CD4-positive, alpha-beta T cell (primary cell): Measurements from ENCODE around the gene VILL. TPM values are rescaled to one million over a fixed set of nuclear protein-coding genes. Genes with fewer than 3 reads are reported as not detected.
A peak's percentile ranks its signal among the peaks of the same experiment; 100 is the strongest.

Experiments used
- ATAC-seq: fragments of 200-7000 bp; cut with Tn5 transposase; one replicate; pipeline ENCODE4 v1.10.0; 2022; ENCODE audit warnings: mild to moderate bottlenecking; ENCODE audit not compliant: poor library complexity
- CTCF ChIA-PET: fragments of 350-600 bp; sonication (Branson Sonifier 250); formaldehyde crosslinking; loops from one replicate; lab custom pipeline; 2021; ENCODE audit warnings: antibody characterized with exemption, inconsistent platforms; lab: Charles Lee
- POLR2A ChIA-PET: fragments of 350-600 bp; sonication (Branson Sonifier 250); formaldehyde crosslinking; loops from one replicate; lab custom pipeline; 2021; ENCODE audit warnings: antibody characterized with exemption, inconsistent platforms; lab: Charles Lee
- DNase-seq, 14 experiments: peaks; one replicate each; pipeline ENCODE4 v3.0.0-alpha.2; 2013 to 2020; ENCODE audit warnings: mixed read lengths in 2 of 14
- H3K27ac ChIP-seq, 2 donors: one replicate each; pipeline versions ENCODE4 v1.5.1 to v1.7.0; 2013; ENCODE audit warnings: low read length in 2 of 2, low read depth in 1 of 2, mild to moderate bottlenecking in 1 of 2
- H3K27me3 ChIP-seq, 2 experiments: 1 replicate in 1 of 2; 2 replicates in 1 of 2; pipeline versions ENCODE4 v1.6.1 to v1.7.0; 2013; ENCODE audit warnings: low read length in 2 of 2, control low read depth in 1 of 2, mild to moderate bottlenecking in 1 of 2, moderate library complexity in 1 of 2; ENCODE audit not compliant: insufficient read depth in 2 of 2, control insufficient read depth in 1 of 2
- H3K36me3 ChIP-seq: one replicate; pipeline ENCODE4 v1.6.1; 2013; ENCODE audit warnings: low read length, control low read depth; ENCODE audit not compliant: insufficient read depth
- H3K4me1 ChIP-seq: one replicate; pipeline ENCODE4 v1.6.1; 2013; ENCODE audit warnings: low read length, control low read depth; ENCODE audit not compliant: insufficient read depth
- H3K4me3 ChIP-seq: one replicate; pipeline ENCODE4 v1.5.1; 2013; ENCODE audit warnings: mild to moderate bottlenecking, low read length, moderate library complexity
- H3K9me3 ChIP-seq, 2 experiments: 1 replicate in 1 of 2; 2 replicates in 1 of 2; pipeline versions ENCODE4 v1.6.1 to v1.7.0; 2013; ENCODE audit warnings: low read length in 2 of 2, mild to moderate bottlenecking in 2 of 2, control low read depth in 1 of 2, moderate library complexity in 1 of 2; ENCODE audit not compliant: control insufficient read depth in 1 of 2, insufficient read depth in 1 of 2
- H3K27ac Mint-ChIP-seq: one replicate; pipeline ENCODE4 v1.8.0; 2020; ENCODE audit warnings: mixed read lengths
- H3K27me3 Mint-ChIP-seq: one replicate; pipeline ENCODE4 v1.8.0; 2021; ENCODE audit warnings: mixed read lengths
- H3K36me3 Mint-ChIP-seq: one replicate; pipeline ENCODE4 v1.8.0; 2021; ENCODE audit warnings: low read depth, mixed read lengths
- H3K4me1 Mint-ChIP-seq: one replicate; pipeline ENCODE4 v1.8.0; 2021; ENCODE audit warnings: low read depth, mixed read lengths
- H3K4me3 Mint-ChIP-seq: one replicate; pipeline ENCODE4 v1.8.0; 2020; ENCODE audit warnings: mild to moderate bottlenecking, mixed read lengths
- H3K9me3 Mint-ChIP-seq: one replicate; pipeline ENCODE4 v1.8.0; 2020; ENCODE audit warnings: mixed read lengths
- CTCF ChIP-seq: fragments of 200-600 bp; IDR thresholded peaks from one replicate; pipeline ENCODE4 v1.8.0; 2022; ENCODE audit warnings: antibody characterized with exemption, mild to moderate bottlenecking
- intact Hi-C, 2 experiments: fragments of 100-400 bp; cut with DNase I in 1 of 2; cut with micrococcal nuclease in 1 of 2; formaldehyde crosslinking; loops; one replicate each; pipeline versions ENCODE4 v1.15.1 to v1.9.0; 2023 to 2025; cut with DNase I, micrococcal nuclease
- total RNA-seq, 174 experiments: library from RNA in 2 of 174; stranded (reverse) in 2 of 174; gene quantifications; one replicate each; pipeline ENCODE4 v1.2.3 and lab custom pipeline; 2021 to 2026

Gene VILL
- total RNA-seq, 2 experiments from 2014 or later = 23.2 to 24.4 TPM

GRCh38 chr3:38019658-38020341 is 29.2 kb downstream of the VILL start:
- H3K4me1 ChIP-seq = peaks cover 30% of the 10 kb centered on the region
- no peak overlapping the region for H3K4me3 ChIP-seq
- peaks cover 7 to 23% of the 10 kb centered on the region in 2 experiments for H3K9me3 ChIP-seq
- Mint-ChIP-seq H3K9me3 (no peaks in the 10 kb centered on the region), H3K27me3 (no peaks in the 10 kb centered on the region), H3K4me3 (no peak overlapping the region), H3K36me3 (peaks cover 61% of the 10 kb centered on the region), H3K4me1 (peaks cover 30% of the 10 kb centered on the region), H3K27ac (peak overlapping the region; percentile 89)
- no peak overlapping the region for H3K27ac ChIP-seq
- no peaks in the 10 kb centered on the region for H3K27me3 ChIP-seq
- ATAC-seq = no peak
- intact Hi-C loops = no loop called here
- ChIA-PET CTCF (no interaction called here), POLR2A (no interaction called here)
- no peak for TF ChIP-seq CTCF
- peaks cover 50% of the 10 kb centered on the region for H3K36me3 ChIP-seq
- DNase-seq = peak in 2 of 14 experiments; percentile 0 to 2

GRCh38 chr3:38020342-38020726 is 29.7 kb downstream of the VILL start:
- peaks cover 7 to 23% of the 10 kb centered on the region in 2 experiments for H3K9me3 ChIP-seq
- ChIA-PET CTCF (no interaction called here), POLR2A (interaction anchor here (0.5 kb wide), 1 partner anchor 20 kb away, joined by 3 read pairs; no protein-coding TSS in a partner anchor)
- ATAC-seq (no peak), DNase-seq (peak in 1 of 14 experiments; percentile 1)
- no peak overlapping the region for H3K27ac ChIP-seq
- H3K4me1 Mint-ChIP-seq = peaks cover 35% of the 10 kb centered on the region
- H3K36me3 ChIP-seq = peaks cover 46% of the 10 kb centered on the region
- H3K36me3 Mint-ChIP-seq = peaks cover 57% of the 10 kb centered on the region
- no peaks in the 10 kb centered on the region for H3K27me3 ChIP-seq
- intact Hi-C loops = no loop called here
- no peak overlapping the region for H3K4me3 ChIP-seq
- TF ChIP-seq CTCF = no peak
- peak overlapping the region; percentile 62 for H3K4me3 Mint-ChIP-seq
- H3K9me3 Mint-ChIP-seq = no peaks in the 10 kb centered on the region
- peaks cover 32% of the 10 kb centered on the region for H3K4me1 ChIP-seq
- H3K27ac Mint-ChIP-seq = peak overlapping the region; percentile 89
- no peaks in the 10 kb centered on the region for H3K27me3 Mint-ChIP-seq

GRCh38 chr3:38021196-38021595 is 30.6 kb downstream of the VILL start:
- ATAC-seq (no peak), DNase-seq (peak in 1 of 14 experiments; percentile 10)
- peaks cover 48% of the 10 kb centered on the region for H3K36me3 Mint-ChIP-seq
- ChIA-PET POLR2A (interaction anchor here (1.2 to 1.4 kb wide), 2 partner anchors 24 to 144 kb away, joined by 3 to 5 read pairs; partner anchors contain the start of gene OXSR1), CTCF (interaction anchor here (1.8 kb wide), 1 partner anchor 8 kb away, joined by 7 read pairs; no protein-coding TSS in a partner anchor)
- no peak overlapping the region for H3K27ac ChIP-seq
- H3K27me3 Mint-ChIP-seq = no peaks in the 10 kb centered on the region
- H3K36me3 ChIP-seq = peaks cover 37% of the 10 kb centered on the region
- no peak overlapping the region for H3K4me3 ChIP-seq
- H3K9me3 ChIP-seq = peaks cover 5 to 22% of the 10 kb centered on the region in 2 experiments
- peaks cover 41% of the 10 kb centered on the region for H3K4me1 ChIP-seq
- H3K9me3 Mint-ChIP-seq = no peaks in the 10 kb centered on the region
- TF ChIP-seq CTCF = no peak
- no peak overlapping the region for H3K4me3 Mint-ChIP-seq
- intact Hi-C loops = no loop called here
- peak overlapping the region; percentile 89 for H3K27ac Mint-ChIP-seq
- peaks cover 42% of the 10 kb centered on the region for H3K4me1 Mint-ChIP-seq
- H3K27me3 ChIP-seq = no peaks in the 10 kb centered on the region
